K562 (cell line): ENCODE data around the gene BSN.

Experiments used
- CREM ChIP-seq: IDR thresholded peaks from 2 replicates; pipeline ENCODE4 v1.6.1; 2014; ENCODE audit warnings: antibody characterized with exemption, low read depth
- JUN ChIP-seq, 2 experiments: sonication (generic) in 1 of 2; formaldehyde crosslinking in 1 of 2; IDR thresholded peaks; 2 replicates each; pipeline versions ENCODE4 v1.6.1 to v1.8.0; 2012 to 2022; ENCODE audit warnings: borderline replicate concordance in 2 of 2, mild to moderate bottlenecking in 2 of 2, improper control_type of control experiment in 1 of 2, low read depth in 1 of 2, low read length in 1 of 2, missing genetic modification reagents in 1 of 2
- TF ChIP-seq, protein P1 (sequence below): fragments of 450-650 bp; formaldehyde crosslinking; IDR thresholded peaks from 2 replicates; pipeline ENCODE4 v1.4.0; 2020; ENCODE audit warnings: mild to moderate bottlenecking, moderate library complexity
- TF ChIP-seq, protein P2 (sequence below): sonication (generic); formaldehyde crosslinking; IDR thresholded peaks from 2 replicates; pipeline ENCODE4 v1.8.1; 2023; ENCODE audit warnings: mild to moderate bottlenecking, missing genetic modification reagents
- TF ChIP-seq, protein P3 (sequence below): sonication (generic); formaldehyde crosslinking; IDR thresholded peaks from 2 replicates; pipeline ENCODE4 v1.8.1; 2022; ENCODE audit warnings: missing genetic modification reagents

DNA sequence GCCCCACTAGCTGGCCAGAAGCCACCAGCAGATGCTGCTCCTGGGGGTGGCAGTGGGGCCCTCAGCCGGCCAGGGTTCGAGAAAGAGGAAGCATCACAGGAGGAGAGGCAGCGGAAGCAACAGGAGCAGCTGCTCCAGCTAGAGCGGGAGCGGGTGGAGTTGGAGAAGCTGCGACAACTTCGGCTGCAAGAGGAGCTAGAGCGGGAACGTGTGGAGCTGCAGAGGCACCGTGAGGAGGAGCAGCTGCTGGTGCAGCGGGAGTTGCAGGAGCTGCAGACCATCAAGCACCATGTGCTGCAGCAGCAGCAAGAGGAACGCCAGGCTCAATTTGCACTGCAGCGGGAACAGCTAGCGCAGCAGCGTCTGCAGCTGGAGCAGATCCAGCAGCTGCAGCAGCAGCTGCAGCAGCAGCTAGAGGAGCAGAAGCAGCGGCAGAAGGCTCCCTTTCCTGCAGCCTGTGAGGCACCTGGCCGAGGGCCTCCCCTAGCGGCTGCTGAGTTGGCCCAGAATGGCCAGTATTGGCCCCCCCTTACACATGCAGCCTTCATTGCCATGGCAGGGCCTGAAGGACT is 102.3 kb downstream of the BSN start:
- TF ChIP-seq, protein P1, sequence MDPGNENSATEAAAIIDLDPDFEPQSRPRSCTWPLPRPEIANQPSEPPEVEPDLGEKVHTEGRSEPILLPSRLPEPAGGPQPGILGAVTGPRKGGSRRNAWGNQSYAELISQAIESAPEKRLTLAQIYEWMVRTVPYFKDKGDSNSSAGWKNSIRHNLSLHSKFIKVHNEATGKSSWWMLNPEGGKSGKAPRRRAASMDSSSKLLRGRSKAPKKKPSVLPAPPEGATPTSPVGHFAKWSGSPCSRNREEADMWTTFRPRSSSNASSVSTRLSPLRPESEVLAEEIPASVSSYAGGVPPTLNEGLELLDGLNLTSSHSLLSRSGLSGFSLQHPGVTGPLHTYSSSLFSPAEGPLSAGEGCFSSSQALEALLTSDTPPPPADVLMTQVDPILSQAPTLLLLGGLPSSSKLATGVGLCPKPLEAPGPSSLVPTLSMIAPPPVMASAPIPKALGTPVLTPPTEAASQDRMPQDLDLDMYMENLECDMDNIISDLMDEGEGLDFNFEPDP = no peak
- TF ChIP-seq JUN (IDR thresholded peaks at IDR 0.05; ENCODE audit: borderline replicate concordance, low read depth, low read length) (no peak), JUN (CRISPR knock-in tag; IDR thresholded peaks at IDR 0.05; ENCODE audit: borderline replicate concordance) (no peak), CREM (no peak)
- TF ChIP-seq, protein P2, sequence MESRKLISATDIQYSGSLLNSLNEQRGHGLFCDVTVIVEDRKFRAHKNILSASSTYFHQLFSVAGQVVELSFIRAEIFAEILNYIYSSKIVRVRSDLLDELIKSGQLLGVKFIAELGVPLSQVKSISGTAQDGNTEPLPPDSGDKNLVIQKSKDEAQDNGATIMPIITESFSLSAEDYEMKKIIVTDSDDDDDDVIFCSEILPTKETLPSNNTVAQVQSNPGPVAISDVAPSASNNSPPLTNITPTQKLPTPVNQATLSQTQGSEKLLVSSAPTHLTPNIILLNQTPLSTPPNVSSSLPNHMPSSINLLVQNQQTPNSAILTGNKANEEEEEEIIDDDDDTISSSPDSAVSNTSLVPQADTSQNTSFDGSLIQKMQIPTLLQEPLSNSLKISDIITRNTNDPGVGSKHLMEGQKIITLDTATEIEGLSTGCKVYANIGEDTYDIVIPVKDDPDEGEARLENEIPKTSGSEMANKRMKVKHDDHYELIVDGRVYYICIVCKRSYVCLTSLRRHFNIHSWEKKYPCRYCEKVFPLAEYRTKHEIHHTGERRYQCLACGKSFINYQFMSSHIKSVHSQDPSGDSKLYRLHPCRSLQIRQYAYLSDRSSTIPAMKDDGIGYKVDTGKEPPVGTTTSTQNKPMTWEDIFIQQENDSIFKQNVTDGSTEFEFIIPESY = no peak
- TF ChIP-seq, protein P3, sequence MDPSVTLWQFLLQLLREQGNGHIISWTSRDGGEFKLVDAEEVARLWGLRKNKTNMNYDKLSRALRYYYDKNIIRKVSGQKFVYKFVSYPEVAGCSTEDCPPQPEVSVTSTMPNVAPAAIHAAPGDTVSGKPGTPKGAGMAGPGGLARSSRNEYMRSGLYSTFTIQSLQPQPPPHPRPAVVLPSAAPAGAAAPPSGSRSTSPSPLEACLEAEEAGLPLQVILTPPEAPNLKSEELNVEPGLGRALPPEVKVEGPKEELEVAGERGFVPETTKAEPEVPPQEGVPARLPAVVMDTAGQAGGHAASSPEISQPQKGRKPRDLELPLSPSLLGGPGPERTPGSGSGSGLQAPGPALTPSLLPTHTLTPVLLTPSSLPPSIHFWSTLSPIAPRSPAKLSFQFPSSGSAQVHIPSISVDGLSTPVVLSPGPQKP (CRISPR knock-in tag) = no peak
